ENCODE measurements around the gene SORCS2.

The SORCS2 gene

GRCh38 chr4:7232061-7232650 is 39.8 kb downstream of the SORCS2 start:
- no peak for DNase-seq (ENCODE audit: low read depth)
- no peak overlapping the region for H3K4me3 ChIP-seq (ENCODE audit: low read depth, low read length)
- TF ChIP-seq MYC (IDR thresholded peaks at IDR 0.05; ENCODE audit: low read depth, low read length) (no peak), CTCF (IDR thresholded peaks at IDR 0.05; ENCODE audit: low read depth, low read length) (no peak), POLR2A (IDR thresholded peaks at IDR 0.05; ENCODE audit: extremely low read depth, insufficient read length) (no peak), MAX (IDR thresholded peaks at IDR 0.05; ENCODE audit: low read depth, low read length) (no peak)

- DNase-seq (ENCODE audit: low read depth): no peak
- TF ChIP-seq POLR2A (IDR thresholded peaks at IDR 0.05; ENCODE audit: extremely low read depth, insufficient read length) (no peak), MAX (IDR thresholded peaks at IDR 0.05; ENCODE audit: low read depth, low read length) (no peak), CTCF (IDR thresholded peaks at IDR 0.05; ENCODE audit: low read depth, low read length) (no peak), MYC (IDR thresholded peaks at IDR 0.05; ENCODE audit: low read depth, low read length) (no peak)
- H3K4me3 ChIP-seq (ENCODE audit: low read depth, low read length): no peak overlapping the region
Measured at GRCh38 chr4:7233006-7233580, 40.8 kb downstream of the SORCS2 start.

- TF ChIP-seq MAX (IDR thresholded peaks at IDR 0.05; ENCODE audit: low read depth, low read length) (no peak), POLR2A (IDR thresholded peaks at IDR 0.05; ENCODE audit: extremely low read depth, insufficient read length) (no peak), CTCF (IDR thresholded peaks at IDR 0.05; ENCODE audit: low read depth, low read length) (no peak), MYC (IDR thresholded peaks at IDR 0.05; ENCODE audit: low read depth, low read length) (no peak)
- no peak overlapping the region for H3K4me3 ChIP-seq (ENCODE audit: low read depth, low read length)
- no peak for DNase-seq (ENCODE audit: low read depth)
Measured at GRCh38 chr4:7233601-7234000, 41.3 kb downstream of the SORCS2 start.

GRCh38 chr4:7234355-7235029 is 42.2 kb downstream of the SORCS2 start:
- DNase-seq (ENCODE audit: low read depth): no peak
- H3K4me3 ChIP-seq (ENCODE audit: low read depth, low read length): no peak overlapping the region
- TF ChIP-seq CTCF (IDR thresholded peaks at IDR 0.05; ENCODE audit: low read depth, low read length): no peak
- no peak for TF ChIP-seq MYC (IDR thresholded peaks at IDR 0.05; ENCODE audit: low read depth, low read length)
- TF ChIP-seq MAX (IDR thresholded peaks at IDR 0.05; ENCODE audit: low read depth, low read length): no peak
- TF ChIP-seq POLR2A (IDR thresholded peaks at IDR 0.05; ENCODE audit: extremely low read depth, insufficient read length): no peak

GRCh38 chr4:7235030-7235380 is 42.7 kb downstream of the SORCS2 start:
- TF ChIP-seq MYC (IDR thresholded peaks at IDR 0.05; ENCODE audit: low read depth, low read length): no peak
- TF ChIP-seq CTCF (IDR thresholded peaks at IDR 0.05; ENCODE audit: low read depth, low read length): no peak
- no peak for TF ChIP-seq POLR2A (IDR thresholded peaks at IDR 0.05; ENCODE audit: extremely low read depth, insufficient read length)
- no peak for TF ChIP-seq MAX (IDR thresholded peaks at IDR 0.05; ENCODE audit: low read depth, low read length)
- H3K4me3 ChIP-seq (ENCODE audit: low read depth, low read length): no peak overlapping the region
- DNase-seq (ENCODE audit: low read depth): no peak
